GM10266 (cell line): Measurements from ENCODE around the gene RETREG1.

Experiments
- DNase-seq: peaks from one replicate; pipeline ENCODE4 v3.0.0; 2012; ENCODE audit errors: extremely low spot score
- TF ChIP-seq, protein P1 (sequence below): IDR thresholded peaks from 2 replicates; pipeline ENCODE4 v1.5.1; 2012; ENCODE audit warnings: mild to moderate bottlenecking, low read depth; ENCODE audit not compliant: control insufficient read depth, insufficient read depth; ENCODE audit errors: missing control alignments

The RETREG1 gene

DNA sequence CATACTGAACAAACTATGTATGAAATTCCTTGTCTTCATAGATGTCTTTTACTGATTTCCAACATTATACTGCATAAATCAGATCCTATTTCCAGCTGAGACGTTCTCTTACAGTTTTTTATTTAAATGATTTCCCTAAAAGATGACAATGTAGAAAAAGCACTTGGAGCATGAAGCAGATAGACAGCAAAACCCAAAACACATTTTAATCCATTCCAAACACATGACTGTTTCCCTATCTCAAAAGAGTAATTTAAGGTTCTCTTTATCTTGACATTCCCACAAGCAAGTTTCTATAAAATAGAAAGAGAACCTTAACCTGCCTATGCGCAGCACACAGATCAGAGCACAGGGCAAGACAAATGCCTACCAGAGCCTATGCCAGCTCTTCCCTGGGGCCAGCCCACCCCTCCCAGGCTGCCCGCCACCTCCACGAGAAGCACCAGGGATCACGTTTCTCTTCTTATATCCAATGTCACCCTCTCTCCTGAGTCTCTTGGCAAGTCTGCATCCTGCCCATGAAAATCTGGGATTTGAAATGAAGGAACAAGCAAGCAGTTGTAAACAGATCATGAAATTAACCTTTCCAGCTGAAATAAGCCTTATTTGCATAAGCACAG lies 52.4 kb downstream of the RETREG1 start:
- TF ChIP-seq, protein P1, sequence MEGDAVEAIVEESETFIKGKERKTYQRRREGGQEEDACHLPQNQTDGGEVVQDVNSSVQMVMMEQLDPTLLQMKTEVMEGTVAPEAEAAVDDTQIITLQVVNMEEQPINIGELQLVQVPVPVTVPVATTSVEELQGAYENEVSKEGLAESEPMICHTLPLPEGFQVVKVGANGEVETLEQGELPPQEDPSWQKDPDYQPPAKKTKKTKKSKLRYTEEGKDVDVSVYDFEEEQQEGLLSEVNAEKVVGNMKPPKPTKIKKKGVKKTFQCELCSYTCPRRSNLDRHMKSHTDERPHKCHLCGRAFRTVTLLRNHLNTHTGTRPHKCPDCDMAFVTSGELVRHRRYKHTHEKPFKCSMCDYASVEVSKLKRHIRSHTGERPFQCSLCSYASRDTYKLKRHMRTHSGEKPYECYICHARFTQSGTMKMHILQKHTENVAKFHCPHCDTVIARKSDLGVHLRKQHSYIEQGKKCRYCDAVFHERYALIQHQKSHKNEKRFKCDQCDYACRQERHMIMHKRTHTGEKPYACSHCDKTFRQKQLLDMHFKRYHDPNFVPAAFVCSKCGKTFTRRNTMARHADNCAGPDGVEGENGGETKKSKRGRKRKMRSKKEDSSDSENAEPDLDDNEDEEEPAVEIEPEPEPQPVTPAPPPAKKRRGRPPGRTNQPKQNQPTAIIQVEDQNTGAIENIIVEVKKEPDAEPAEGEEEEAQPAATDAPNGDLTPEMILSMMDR, result no peak
- DNase-seq, result no peak

DNA sequence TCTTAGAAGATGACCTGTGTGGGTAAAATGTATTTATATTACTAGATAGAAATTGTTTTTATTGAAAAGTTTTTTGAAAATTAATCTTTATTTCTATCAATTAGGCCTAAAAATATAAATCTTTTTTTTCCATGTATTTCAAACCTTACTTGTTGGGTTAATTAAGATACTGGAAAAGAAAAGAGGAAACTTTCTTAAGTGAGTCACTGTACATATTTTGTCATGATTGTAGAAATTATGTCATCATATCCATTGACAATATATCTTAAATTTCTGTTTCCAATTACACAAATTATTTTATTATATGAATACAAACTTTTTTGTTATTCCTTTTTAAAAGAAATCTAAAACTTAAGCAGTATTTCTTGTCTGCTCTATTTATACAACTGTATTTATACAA lies 53.1 kb downstream of the RETREG1 start:
- TF ChIP-seq, protein P1, result no peak
- DNase-seq, result no peak

DNA sequence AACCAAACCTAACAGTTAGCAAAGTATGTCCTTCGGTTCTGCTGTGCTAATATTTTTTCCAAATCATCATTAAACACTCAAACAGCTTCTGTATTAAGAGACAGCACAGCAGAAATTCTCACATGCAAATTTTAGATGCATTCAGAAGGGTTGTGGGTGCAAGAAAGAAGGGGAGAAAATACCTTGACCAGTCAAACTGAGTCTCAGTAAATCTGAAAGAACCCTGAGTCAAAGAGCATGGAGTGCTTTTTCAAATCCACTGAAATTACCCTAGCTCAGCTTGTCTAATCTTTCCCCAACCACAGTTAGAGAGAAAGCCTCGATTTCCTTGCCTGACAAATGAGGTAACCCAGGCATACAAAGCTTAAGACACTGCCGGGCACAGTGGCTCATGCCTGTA lies 55.1 kb downstream of the RETREG1 start:
- TF ChIP-seq, protein P1, result no peak
- DNase-seq, result no peak

DNA sequence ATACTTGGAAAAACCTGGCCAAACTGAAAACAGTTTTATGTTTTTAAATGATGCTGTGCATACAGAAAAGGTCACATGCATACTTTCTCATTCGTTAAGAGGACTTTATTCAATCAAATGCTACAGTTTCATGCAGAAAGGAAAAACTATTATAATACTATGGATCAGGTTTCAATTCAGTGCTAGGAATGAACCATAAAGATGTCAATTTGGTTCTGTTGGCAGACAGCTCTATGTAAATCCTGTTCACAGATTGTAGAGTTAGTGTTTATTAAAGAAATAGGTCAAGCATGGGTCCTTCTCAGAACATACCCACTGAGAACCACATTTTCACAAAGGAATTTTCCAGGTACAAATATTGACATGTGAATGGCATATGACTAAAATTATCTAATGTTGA lies 57.1 kb downstream of the RETREG1 start:
- DNase-seq, result no peak
- TF ChIP-seq, protein P1, result no peak

DNA sequence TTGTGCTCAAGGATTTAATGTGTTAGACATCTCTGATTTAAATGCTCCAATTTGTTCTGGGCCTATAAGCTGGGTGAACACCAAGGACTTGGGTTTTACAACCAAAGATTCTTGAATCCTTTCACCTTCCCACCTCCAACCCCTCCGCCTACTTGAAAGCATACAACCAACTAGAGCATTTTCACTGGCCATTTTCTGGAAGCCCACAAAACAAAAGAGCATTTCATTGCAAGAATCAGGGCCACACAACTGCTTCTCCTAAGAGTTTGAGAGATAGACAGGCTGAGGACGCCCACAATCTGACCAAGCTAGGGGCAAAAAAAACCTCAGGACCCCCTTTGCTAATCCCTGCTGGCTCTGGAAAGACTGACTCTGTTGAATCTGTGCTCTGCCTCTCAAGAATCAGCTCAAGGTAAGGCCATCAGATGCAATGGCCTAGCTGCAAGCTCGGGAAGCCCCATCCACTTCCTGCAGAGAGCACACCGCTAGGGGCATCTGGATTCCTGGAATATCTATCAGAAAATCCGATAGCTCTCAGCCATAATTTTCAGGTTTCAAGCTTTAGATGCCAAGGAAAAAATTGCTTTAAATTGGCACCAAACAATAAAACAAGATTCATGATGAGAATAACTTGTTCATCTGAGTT lies 57.7 kb downstream of the RETREG1 start:
- TF ChIP-seq, protein P1, result no peak
- DNase-seq, result no peak

DNA sequence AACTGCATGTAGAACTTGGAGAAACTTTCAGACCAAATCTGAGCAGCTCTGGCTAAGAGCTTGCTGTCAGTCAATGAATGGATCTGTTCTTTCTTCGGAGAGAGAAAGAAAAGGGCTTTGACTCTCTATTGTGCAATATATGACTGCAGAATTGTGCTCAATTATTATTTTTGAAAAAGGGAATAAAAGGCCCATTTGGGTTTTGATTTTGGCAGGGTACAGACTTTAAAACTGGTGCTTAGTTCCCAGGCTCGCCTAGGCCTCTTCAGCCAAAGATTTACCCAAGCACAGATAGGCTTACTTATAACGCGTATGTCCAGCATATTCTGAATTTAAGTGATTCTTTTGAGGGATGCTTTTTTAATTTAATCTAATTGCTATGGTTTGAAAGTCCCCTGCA lies 59.3 kb downstream of the RETREG1 start:
- TF ChIP-seq, protein P1, result no peak

DNA sequence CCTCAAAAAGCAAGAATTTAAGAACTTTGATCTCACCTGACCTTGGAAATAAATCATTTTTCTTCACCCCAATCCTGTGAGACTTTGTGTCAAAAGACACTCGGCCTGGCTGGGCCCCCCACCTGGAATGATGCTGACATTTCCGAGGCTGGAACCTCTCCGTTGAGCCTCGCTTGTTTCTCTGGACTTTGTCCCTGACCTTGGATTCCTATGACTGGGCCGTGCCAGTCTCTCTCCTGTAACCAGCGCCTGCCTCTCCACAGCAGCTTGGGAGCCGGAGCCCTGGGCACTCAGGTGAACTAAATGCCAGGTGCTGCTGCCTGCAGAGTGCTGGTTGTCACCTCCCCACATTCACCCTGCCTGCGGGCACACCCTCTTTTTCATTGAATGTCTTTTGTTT lies 62.7 kb downstream of the RETREG1 start:
- TF ChIP-seq, protein P1, result no peak
- no peak for DNase-seq

More for the DNA sequence above, 59.3 kb downstream of the RETREG1 start:
- DNase-seq, result no peak
